GM12878 (cell line): Measurements from ENCODE around the gene STX16.

ENCODE experiments used
- BCLAF1 ChIP-seq: fragments of 450-650 bp; IDR thresholded peaks from 2 replicates; pipeline ENCODE4 v1.6.1; 2017; ENCODE audit warnings: antibody characterized with exemption, mild to moderate bottlenecking, moderate library complexity
- CREB1 ChIP-seq: IDR thresholded peaks from 2 replicates; pipeline ENCODE4 v1.6.1; 2012; ENCODE audit warnings: low read depth, mild to moderate bottlenecking, inconsistent platforms
- CTCF ChIP-seq, 3 experiments: IDR thresholded peaks in 2 of 3; conservative IDR thresholded peaks in 1 of 3; 2 replicates each; pipeline ENCODE4 v1.5.1; 2011; ENCODE audit warnings: low read depth in 3 of 3, low read length in 3 of 3, mild to moderate bottlenecking in 3 of 3, control low read depth in 2 of 3, moderate library complexity in 2 of 3, inconsistent platforms in 1 of 3, mixed read lengths in 1 of 3; ENCODE audit not compliant: control insufficient read depth in 2 of 3, insufficient read depth in 1 of 3; ENCODE audit errors: extremely low read depth in 1 of 3
- MAX ChIP-seq: IDR thresholded peaks from 2 replicates; pipeline ENCODE4 v1.6.1; 2012; ENCODE audit warnings: low read depth, low read length, improper control_type of control experiment
- POLR2A ChIP-seq: IDR thresholded peaks from 2 replicates; pipeline ENCODE4 v1.6.1; 2011; ENCODE audit warnings: low read depth, mild to moderate bottlenecking, low read length
- POLR2AphosphoS2 ChIP-seq: IDR thresholded peaks from 2 replicates; pipeline ENCODE4 v1.6.1; 2011; ENCODE audit warnings: low read depth, mild to moderate bottlenecking, low read length, improper control_type of control experiment, moderate library complexity
- POLR2AphosphoS5 ChIP-seq: IDR thresholded peaks from 2 replicates; pipeline ENCODE4 v1.6.1; 2011; ENCODE audit warnings: mild to moderate bottlenecking, low read length, inconsistent platforms
- REST ChIP-seq: IDR thresholded peaks from 2 replicates; pipeline ENCODE4 v1.6.1; 2012; ENCODE audit warnings: mild to moderate bottlenecking, low read depth, low read length
- RFX5 ChIP-seq: IDR thresholded peaks from 2 replicates; pipeline ENCODE4 v1.6.1; 2011; ENCODE audit warnings: low read depth, low read length, improper control_type of control experiment
- SIN3A ChIP-seq: IDR thresholded peaks from 2 replicates; pipeline ENCODE4 v1.6.1; 2012; ENCODE audit warnings: low read depth, low read length, improper control_type of control experiment
- SMC3 ChIP-seq: IDR thresholded peaks from 2 replicates; pipeline ENCODE4 v1.6.1; 2011; ENCODE audit warnings: low read length, improper control_type of control experiment, borderline replicate concordance
- SREBF1 ChIP-seq: IDR thresholded peaks from 2 replicates; pipeline ENCODE4 v1.6.1; 2012; ENCODE audit warnings: mild to moderate bottlenecking, low read length
- ZNF274 ChIP-seq: IDR thresholded peaks from one replicate; pipeline ENCODE4 v1.8.0; 2011; ENCODE audit not compliant: insufficient read length, insufficient read depth

- TF ChIP-seq CREB1 (no peak), REST (no peak), POLR2AphosphoS5 (no peak), BCLAF1 (no peak), MAX (no peak), SREBF1 (no peak), RFX5 (no peak), SMC3 (no peak), CTCF (IDR thresholded peaks at IDR 0.05 in 2 of 3, conservative IDR thresholded peaks at IDR 0.05 in 1 of 3; ENCODE audit: control insufficient read depth in 2 of 3, extremely low read depth in 1 of 3, insufficient read depth in 1 of 3, low read depth in 3 of 3, low read length in 3 of 3) (no peak), ZNF274 (no peak), POLR2AphosphoS2 (no peak), SIN3A (no peak), POLR2A (no peak)
These were observed 69.8 kb downstream of the STX16 start for GRCh38 chr20:58720890-58721289.
